CD4-positive, alpha-beta T cell treated with Interleukin-1 beta for 1 hour (primary cell): ENCODE results near the gene GATC.
"Not testable (repeated sequence)": the region's sequence is repeated elsewhere in the genome, so short reads cannot be mapped to it uniquely, and the experiment has no call there.

Experiments used
- DNase-seq, 2 donors: peaks; one replicate each; pipeline ENCODE4 v3.0.0-alpha.2; 2020 to 2022

The GATC gene

GRCh38 chr12:120437735-120438494 is 8.3 kb upstream of the GATC start, which contains the start of gene COX6A1:
TSS of gene COX6A1 (plus strand) at chr12:120438113. CDS start at chr12:120438127, 14 bp downstream.
- peak; percentile 99 for DNase-seq

- no peak for DNase-seq
Measured at GRCh38 chr12:120438495-120439198, 7.6 kb upstream of the GATC start.

- DNase-seq = peak; percentile 82 to 83
Measured at GRCh38 chr12:120439646-120440247, 6.5 kb upstream of the GATC start.

DNA sequence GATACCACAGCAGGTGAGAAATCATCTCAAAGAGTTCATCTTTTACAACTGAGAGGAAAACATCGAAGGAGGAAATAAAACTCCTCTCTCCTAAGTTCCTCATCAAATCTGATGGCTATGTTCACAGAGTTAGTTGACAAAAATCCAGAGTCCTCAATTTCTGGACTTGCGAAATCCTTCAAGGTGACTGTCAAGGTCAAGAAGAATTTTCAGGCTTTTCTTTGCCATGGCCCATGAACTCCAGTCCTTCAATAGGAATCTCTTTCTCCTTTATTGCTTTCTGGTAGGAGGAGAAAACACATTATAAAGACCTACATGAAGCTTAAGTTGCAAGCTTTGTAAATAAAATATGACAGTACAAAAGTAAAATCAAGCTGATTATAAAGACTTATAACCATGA is 1.6 kb upstream of the GATC start:
- DNase-seq = no peak

- DNase-seq = not testable (repeated sequence)
Measured at GRCh38 chr12:120446844-120447178, 567 bp downstream of the GATC start.

DNA sequence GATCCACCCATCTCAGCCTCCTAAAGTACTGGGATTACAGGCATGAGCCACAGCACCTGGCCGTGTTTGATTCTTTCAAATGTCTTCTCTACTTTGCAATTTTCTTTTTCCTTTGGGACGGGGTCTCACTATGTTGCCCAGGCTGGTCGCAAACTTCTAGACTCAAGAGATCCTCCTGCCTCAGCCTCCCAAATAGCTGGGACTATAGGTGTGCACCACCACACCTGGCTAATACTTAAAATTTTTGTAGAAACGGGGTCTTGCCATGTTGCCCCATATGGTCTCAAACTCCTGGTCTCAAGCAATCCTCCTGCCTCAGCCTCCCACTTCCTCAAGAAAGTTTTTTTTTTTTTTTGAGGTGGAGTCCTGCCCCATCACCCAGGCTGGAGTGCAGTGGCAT is 1.7 kb downstream of the GATC start:
- no peak for DNase-seq

DNA sequence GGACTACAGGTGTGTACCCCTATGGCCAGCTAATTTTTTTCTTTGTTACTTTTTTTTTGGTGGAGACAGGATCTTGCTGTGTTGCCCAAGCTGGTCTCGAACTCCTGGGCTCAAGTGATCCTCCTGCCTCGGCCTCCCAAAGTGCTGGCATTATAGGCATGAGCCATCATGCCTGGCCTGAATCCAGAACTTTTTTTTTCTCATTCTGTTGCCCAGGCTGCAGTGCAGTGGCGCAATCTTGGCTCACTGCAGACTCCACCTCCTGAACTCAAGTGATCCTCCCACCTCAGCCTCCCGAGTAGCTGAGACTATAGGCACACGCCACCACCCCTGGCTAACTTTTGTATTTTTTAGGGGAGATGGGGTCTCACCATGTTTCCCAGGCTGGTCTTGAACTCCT is 6.3 kb downstream of the GATC start:
- DNase-seq = not testable (repeated sequence)

DNA sequence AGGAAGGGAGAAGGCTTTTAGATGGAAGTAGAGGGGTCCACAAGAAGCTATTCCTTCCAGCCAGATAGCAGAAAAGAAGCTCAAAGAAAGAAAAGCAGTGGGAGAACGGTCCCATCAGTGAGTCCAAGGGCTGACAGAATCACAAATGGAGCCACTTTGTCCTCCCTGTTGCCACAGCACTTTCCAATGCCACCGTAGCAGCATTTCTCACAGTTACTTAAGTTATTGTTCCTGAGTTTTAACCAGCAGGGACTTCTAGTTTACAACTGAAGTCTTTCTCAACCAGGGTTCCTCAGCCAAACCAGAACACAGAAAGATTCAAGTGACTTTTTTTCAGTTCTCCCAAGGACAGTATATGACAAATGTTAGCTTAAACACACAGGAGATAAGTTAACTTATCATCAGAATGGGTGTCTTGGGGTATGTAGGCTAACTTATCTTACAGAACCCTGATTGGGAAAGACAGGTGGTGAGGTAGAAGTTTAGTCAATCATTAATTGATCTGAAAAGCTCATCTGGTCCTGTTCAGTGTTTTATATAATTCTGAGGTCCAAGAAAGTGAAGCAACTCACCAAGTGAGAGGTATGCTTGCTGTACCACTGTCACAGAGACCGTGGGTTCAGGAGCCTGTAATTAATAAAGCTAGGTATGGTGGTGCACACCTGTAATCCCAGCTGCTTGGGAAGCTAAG is 7.0 kb downstream of the GATC start:
- DNase-seq = no peak

- DNase-seq = peak; percentile 23 to 56
Measured at GRCh38 chr12:120453977-120454376, 7.7 kb downstream of the GATC start.

- no peak for DNase-seq
Measured at GRCh38 chr12:120455302-120455701, 9.1 kb downstream of the GATC start.

GRCh38 chr12:120457133-120457532 is 10.9 kb downstream of the GATC start:
- DNase-seq = peak in 1 of 2 donors; percentile 20

- no peak for DNase-seq
Measured at GRCh38 chr12:120460157-120460556, 13.9 kb downstream of the GATC start.

DNA sequence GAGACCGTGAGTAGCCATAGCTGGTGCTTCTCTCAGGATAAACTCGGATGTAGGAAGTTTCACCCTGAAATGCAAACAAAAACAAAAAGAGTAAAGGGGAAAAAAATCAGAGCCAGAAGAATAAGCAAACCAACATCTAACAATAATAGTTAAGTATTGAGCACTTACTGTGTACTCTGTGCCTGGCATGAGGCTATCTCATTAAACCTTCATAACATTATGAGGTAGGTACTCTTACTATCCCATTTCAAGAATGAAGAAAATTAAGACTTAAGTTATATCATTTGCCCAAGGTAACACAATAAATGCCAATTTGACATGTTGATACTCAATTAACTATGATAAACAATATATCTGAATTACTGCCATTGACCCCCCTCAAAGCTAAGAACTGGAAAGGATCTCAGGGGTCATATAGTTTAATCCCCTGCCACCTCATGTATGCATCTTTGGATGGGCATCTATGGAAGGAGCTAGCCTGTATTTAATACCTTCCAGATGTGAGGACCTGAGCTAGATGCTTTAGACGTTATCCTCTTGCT is 15.9 kb downstream of the GATC start:
- DNase-seq = no peak

GRCh38 chr12:120463712-120464111 is 17.5 kb downstream of the GATC start:
- no peak for DNase-seq

GRCh38 chr12:120465756-120466155 is 19.5 kb downstream of the GATC start:
- no peak for DNase-seq

DNA sequence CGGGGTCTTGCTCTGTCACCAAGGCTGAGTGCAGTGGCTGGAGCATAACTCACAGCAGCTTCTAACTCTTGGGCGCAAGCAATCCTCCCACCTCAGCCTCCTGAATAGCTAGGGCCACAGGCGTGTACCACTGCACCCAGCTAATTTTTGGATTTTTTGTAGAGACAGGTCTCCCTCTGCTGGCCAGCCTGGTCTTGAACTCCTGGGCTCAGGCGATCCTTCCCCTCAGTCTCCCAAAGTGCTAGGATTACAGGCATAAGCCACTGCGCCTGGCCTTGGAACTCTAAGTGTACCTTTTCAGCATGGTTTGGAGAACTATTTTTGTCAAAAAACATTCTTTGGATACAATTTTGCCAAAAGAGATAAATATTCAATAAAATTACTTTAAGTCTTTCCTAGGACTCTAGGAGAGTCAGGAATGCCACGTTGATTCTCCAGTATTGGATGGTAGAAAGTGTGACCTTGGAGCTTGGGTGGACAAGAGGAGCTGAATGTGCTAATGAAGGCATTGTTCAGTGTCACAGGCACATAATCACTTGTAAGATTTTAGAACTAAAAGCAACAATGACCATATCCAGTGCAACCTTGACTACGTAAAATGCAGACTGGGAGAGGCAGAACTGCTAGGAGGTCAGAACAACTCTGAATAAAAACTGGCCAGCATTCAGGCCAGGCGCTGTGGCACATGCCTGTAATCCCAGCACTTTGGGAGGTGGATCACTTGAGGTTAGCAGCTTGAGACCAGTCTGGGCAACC is 20.5 kb downstream of the GATC start:
- peak; percentile 55 to 63 for DNase-seq

GRCh38 chr12:120467439-120467838 is 21.2 kb downstream of the GATC start:
- no peak for DNase-seq

- DNase-seq = peak; percentile 24 to 31
Measured at GRCh38 chr12:120468325-120468820, 22.1 kb downstream of the GATC start.

DNA sequence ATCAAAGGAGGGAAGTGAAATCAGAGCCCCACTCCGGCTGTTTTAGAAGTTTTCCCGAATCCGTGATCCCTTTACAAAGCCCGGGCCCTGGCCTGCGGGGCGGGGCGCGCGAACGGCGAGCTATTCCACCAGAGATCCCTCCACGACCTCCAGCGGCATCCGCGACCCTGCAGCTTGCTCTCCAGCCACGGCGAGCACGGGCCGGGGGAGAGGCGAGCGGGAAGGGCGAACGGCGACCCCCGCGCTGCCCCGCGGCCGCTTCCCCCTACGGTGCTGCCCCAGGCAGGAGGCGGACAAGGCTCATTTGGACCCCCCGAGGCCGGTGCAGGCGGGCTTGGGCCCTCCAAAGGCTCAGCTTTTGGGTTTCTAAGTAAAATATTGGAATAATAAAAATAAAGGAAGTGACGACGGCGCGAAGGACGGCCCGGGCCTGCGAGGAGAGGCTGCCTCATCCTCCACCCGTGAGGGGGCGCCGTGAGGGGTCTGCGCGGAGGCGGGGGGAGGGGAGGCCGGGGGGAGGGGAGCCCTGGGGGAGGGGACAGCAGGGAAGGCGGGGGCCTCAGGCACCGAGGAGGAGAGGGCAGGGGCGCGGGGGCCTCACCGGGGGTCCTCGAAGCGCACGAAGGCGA is 22.7 kb downstream of the GATC start:
- peak in 1 of 2 donors; percentile 54 for DNase-seq

DNA sequence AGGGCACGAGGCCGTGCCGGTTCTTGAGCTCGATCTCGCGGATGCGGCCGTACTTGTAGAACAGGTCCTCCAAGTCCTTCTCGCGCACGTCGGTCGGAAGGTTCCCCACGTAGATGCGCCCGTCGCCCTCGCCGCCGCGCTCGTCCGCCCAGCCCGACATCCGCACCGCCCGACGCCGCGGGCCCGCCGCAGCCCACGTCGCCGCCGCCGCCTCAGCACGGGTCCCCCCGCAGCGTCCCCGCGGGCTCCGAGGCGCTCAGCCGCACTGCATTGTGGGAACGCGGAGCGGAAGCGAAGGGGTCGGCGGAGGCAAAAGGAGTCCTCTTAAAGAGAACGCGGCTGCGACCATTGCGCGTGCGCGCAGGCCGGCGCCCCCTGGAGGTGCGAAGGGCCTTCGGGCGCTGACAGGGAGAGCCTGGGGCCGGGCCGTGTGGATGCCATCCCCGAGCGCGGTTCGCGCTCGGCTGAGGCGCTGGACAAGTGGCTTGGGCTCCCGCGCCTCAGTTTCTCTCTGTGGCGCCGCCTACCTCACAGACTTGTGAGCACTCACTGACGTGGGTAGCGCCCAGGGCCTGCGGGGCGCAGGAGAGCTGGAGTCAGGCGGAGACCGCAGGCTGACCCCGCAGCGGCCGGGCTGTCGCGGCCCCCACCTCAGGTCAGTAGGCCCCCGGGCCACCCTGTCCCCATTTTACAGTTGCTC is 23.4 kb downstream of the GATC start, which contains the start of gene SRSF9:
SRSF9 (minus strand) TSS at position 299 of the 700 bp plus-strand sequence; CDS start at position 160, 139 bp downstream.
- peak; percentile 97 for DNase-seq
